PC-9 (cell line): ENCODE results near the gene IKZF3.
"Not testable (repeated sequence)": the region's sequence is repeated elsewhere in the genome, so short reads cannot be mapped to it uniquely, and the experiment has no call there.

Experiments used
- EZH2 ChIP-seq: fragments of 200-600 bp; sonication (generic); IDR thresholded peaks from 2 replicates; pipeline ENCODE4 v1.8.0; 2017; ENCODE audit warnings: antibody characterized with exemption, low read depth
- TF ChIP-seq, protein P1 (sequence below): fragments of 200-600 bp; sonication (generic); conservative IDR thresholded peaks from 2 replicates; pipeline ENCODE4 v1.6.1; 2017; ENCODE audit warnings: mixed run types, antibody characterized with exemption, mild to moderate bottlenecking, moderate library complexity

- TF ChIP-seq, protein P1, sequence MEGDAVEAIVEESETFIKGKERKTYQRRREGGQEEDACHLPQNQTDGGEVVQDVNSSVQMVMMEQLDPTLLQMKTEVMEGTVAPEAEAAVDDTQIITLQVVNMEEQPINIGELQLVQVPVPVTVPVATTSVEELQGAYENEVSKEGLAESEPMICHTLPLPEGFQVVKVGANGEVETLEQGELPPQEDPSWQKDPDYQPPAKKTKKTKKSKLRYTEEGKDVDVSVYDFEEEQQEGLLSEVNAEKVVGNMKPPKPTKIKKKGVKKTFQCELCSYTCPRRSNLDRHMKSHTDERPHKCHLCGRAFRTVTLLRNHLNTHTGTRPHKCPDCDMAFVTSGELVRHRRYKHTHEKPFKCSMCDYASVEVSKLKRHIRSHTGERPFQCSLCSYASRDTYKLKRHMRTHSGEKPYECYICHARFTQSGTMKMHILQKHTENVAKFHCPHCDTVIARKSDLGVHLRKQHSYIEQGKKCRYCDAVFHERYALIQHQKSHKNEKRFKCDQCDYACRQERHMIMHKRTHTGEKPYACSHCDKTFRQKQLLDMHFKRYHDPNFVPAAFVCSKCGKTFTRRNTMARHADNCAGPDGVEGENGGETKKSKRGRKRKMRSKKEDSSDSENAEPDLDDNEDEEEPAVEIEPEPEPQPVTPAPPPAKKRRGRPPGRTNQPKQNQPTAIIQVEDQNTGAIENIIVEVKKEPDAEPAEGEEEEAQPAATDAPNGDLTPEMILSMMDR = not testable (repeated sequence)
- not testable (repeated sequence) for TF ChIP-seq EZH2
Measured at GRCh38 chr17:39711071-39711470, 153.0 kb downstream of the IKZF3 start.
